Esophagus muscularis mucosa (tissue), 4 donors: ENCODE data around the gene ADAMTS20. TPM values are rescaled to one million over a fixed set of nuclear protein-coding genes. Genes with fewer than 3 reads are reported as not detected.
"Not testable (repeated sequence)": the region's sequence is repeated elsewhere in the genome, so short reads cannot be mapped to it uniquely, and the experiment has no call there.

Experiments used
- DNase-seq: peaks from one replicate; pipeline ENCODE4 v3.0.0-alpha.2; 2017; ENCODE audit errors: extremely low spot score
- H3K27ac ChIP-seq, 4 donors: fragments of 200-600 bp; sonication (generic); replicated peaks in 1 of 4; 1 replicate in 3 of 4; 2 replicates in 1 of 4; pipeline ENCODE4 v1.5.1; 2016 to 2019; ENCODE audit warnings: mild to moderate bottlenecking in 1 of 4
- H3K27me3 ChIP-seq, 4 donors: fragments of 200-600 bp; sonication (generic); one replicate each; pipeline versions ENCODE4 v1.5.1 to v1.6.0; 2016 to 2019
- H3K36me3 ChIP-seq, 4 donors: fragments of 200-600 bp; sonication (generic); one replicate each; pipeline ENCODE4 v1.5.1; 2016 to 2019
- H3K4me1 ChIP-seq, 4 donors: fragments of 200-600 bp; sonication (generic); one replicate each; pipeline ENCODE4 v1.5.1; 2016 to 2019
- H3K4me3 ChIP-seq, 4 donors: fragments of 200-600 bp; sonication (generic); 1 replicate in 2 of 4; 2 replicates in 2 of 4; pipeline ENCODE4 v1.5.1; 2016 to 2019; ENCODE audit warnings: mild to moderate bottlenecking in 4 of 4, moderate library complexity in 1 of 4
- H3K9me3 ChIP-seq, 4 donors: fragments of 200-600 bp; sonication (generic); 1 replicate in 3 of 4; 2 replicates in 1 of 4; pipeline ENCODE4 v1.5.1; 2016 to 2019
- EP300 ChIP-seq: sonication (generic); formaldehyde crosslinking; IDR thresholded peaks from one replicate; pipeline ENCODE4 v1.6.1; 2017; ENCODE audit warnings: antibody characterized with exemption
- POLR2A ChIP-seq: fragments of 450-650 bp; IDR thresholded peaks from one replicate; pipeline ENCODE4 v1.6.1; 2017; ENCODE audit warnings: antibody characterized with exemption, moderate library complexity, mild to moderate bottlenecking, low read depth
- POLR2AphosphoS5 ChIP-seq, 2 donors: sonication (generic); formaldehyde crosslinking; IDR thresholded peaks; one replicate each; pipeline ENCODE4 v1.6.1; 2017; ENCODE audit warnings: antibody characterized with exemption in 2 of 2
- WGBS: methylation state at CpG from one replicate; pipeline ENCODE4 v1.1.5; 2018; 5-methylcytosine and 5-hydroxymethylcytosine counted together
- intact Hi-C: fragments of 100-400 bp; cut with DNase I; formaldehyde crosslinking; loops from one replicate; pipeline ENCODE4 v1.15.1; 2023
- total RNA-seq, 4 donors: library from RNA; depleted of rRNA; stranded (reverse); fragments of >200 nt; gene quantifications; one replicate each; pipeline versions ENCODE4 v1.1.0 to v1.2.1, GENCODE V29; 2016
- TF ChIP-seq, protein P1 (sequence below), 3 experiments: fragments of 200-600 bp in 2 of 3; fragments of 450-650 bp in 1 of 3; sonication (generic) in 2 of 3; IDR thresholded peaks; one replicate each; pipeline ENCODE4 v1.5.1; 2017 to 2019; ENCODE audit warnings: antibody characterized with exemption in 3 of 3, mild to moderate bottlenecking in 2 of 3, moderate library complexity in 1 of 3

ADAMTS20 gene
- total RNA-seq, 4 donors from 2014 or later: not detected

DNA sequence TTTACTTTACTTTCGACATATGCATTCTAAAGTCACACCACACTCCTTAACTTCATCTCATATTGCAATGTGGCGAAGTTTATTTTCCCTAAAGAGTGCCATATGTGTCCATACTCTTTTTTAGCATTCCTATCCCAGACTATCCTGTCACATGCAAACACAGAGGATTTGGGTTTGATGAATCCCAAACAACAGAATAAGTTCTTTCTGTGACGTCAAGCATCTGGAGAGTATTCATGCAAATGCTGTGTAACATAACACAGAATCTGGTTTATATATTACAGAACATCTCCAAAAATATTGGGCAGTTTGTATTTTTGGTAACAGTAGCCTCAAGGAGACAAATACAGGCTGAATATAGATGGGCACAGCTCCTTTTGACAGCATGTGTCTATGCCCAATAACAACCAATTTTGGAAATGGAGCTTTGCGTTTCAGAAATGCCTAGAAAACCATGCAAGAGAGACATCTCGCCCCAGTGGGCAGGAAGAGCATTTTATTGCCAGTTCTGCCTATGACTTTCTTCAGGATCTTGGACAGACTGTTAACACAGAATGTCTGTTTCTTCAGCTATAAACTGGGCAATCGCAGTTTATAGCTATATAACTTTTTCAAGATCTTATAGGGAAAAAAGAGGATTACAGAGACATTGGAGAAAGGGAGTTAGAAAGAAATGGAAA, 190.8 kb downstream of the ADAMTS20 start:
- H3K36me3 ChIP-seq: no peaks in the 10 kb centered on the region
- no peaks in the 10 kb centered on the region for H3K9me3 ChIP-seq
- WGBS: 75% methylated on average over 6 of the region's 6 CpGs
- TF ChIP-seq POLR2A: no peak
- TF ChIP-seq, protein P1, sequence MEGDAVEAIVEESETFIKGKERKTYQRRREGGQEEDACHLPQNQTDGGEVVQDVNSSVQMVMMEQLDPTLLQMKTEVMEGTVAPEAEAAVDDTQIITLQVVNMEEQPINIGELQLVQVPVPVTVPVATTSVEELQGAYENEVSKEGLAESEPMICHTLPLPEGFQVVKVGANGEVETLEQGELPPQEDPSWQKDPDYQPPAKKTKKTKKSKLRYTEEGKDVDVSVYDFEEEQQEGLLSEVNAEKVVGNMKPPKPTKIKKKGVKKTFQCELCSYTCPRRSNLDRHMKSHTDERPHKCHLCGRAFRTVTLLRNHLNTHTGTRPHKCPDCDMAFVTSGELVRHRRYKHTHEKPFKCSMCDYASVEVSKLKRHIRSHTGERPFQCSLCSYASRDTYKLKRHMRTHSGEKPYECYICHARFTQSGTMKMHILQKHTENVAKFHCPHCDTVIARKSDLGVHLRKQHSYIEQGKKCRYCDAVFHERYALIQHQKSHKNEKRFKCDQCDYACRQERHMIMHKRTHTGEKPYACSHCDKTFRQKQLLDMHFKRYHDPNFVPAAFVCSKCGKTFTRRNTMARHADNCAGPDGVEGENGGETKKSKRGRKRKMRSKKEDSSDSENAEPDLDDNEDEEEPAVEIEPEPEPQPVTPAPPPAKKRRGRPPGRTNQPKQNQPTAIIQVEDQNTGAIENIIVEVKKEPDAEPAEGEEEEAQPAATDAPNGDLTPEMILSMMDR (IDR thresholded peaks at IDR 0.05): no peak
- no peak for TF ChIP-seq EP300
- no peak for TF ChIP-seq POLR2AphosphoS5 (IDR thresholded peaks at IDR 0.05)
- H3K4me3 ChIP-seq: no peak overlapping the region
- no peak overlapping the region for H3K27ac ChIP-seq
- DNase-seq: no peak
- intact Hi-C loops: no loop called here
- H3K4me1 ChIP-seq: no peaks in the 10 kb centered on the region
- H3K27me3 ChIP-seq: no peaks in the 10 kb centered on the region

DNA sequence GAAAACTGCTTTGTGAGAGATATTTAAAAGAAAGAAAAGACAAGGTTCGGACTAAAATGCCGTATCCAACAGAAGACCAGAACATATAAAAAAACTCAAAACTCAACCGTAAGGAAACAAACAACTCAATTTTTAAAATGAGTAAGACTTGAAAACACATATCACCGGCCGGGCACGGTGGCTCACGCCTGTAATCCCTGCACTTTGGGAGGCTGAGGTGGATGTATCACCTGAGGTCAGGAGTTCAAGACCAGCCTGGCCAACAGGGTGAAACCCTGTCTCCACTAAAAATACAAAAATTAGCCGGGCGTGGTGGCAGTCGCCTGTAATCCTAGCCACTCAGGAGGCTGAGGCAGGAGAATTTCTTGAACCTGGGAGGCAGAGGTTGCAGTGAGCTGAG, 192.0 kb downstream of the ADAMTS20 start:
- H3K4me1 ChIP-seq, H3K4me3 ChIP-seq, DNase-seq, H3K27ac ChIP-seq, H3K9me3 ChIP-seq, H3K27me3 ChIP-seq, H3K36me3 ChIP-seq, intact Hi-C loops: not testable (repeated sequence)
- WGBS: 91% methylated on average over 10 of the region's 10 CpGs

DNA sequence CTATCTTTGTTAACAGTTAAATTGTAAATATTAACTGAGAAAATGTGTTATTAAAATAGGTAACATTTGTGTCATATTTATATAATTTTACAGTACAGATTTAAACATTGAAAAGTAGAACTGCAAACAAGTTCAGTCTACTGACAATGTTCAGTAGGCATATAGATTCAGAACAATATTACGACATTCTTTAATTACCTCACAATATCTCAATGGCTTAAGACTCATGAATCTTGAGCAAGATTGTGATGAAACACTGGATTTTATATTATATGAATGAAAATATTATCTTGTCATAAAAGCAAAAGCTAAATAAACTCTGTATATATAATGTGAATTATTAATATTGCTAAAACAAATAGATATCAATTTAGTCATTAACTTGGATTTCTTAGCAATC, 194.9 kb downstream of the ADAMTS20 start:
- Histone ChIP-seq H3K27ac (no peak overlapping the region), H3K36me3 (no peaks in the 10 kb centered on the region), H3K27me3 (no peaks in the 10 kb centered on the region), H3K4me1 (no peaks in the 10 kb centered on the region), H3K4me3 (no peak overlapping the region), H3K9me3 (no peaks in the 10 kb centered on the region)
- no peak for DNase-seq
- intact Hi-C loops: no loop called here
- WGBS: 82% methylated on average over 1 of the region's 1 CpG
- no peak for TF ChIP-seq POLR2A
- no peak for TF ChIP-seq POLR2AphosphoS5 (IDR thresholded peaks at IDR 0.05)
- TF ChIP-seq EP300: no peak
- TF ChIP-seq, protein P1 (IDR thresholded peaks at IDR 0.05): no peak

DNA sequence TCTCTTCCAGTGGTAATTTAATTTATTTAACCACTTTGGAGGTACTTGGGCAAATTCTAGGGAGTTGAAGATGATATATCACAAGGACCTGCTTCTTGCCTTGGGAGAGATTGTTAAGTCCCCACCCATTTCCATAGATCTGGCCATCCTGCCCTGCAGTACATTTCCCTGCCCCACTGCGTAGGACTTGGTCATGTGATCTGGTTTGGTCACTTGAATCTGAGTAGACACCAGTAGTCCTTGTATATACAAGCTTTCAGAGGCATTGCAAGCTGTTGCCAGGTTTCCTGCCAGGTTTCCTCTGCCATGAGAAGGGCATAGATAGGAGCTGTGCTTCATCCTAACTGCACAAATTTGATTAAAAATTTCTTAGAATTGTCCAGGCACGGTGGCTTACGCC, 200.0 kb downstream of the ADAMTS20 start:
- TF ChIP-seq EP300: no peak
- TF ChIP-seq, protein P1 (IDR thresholded peaks at IDR 0.05): no peak
- TF ChIP-seq POLR2AphosphoS5 (IDR thresholded peaks at IDR 0.05): no peak
- no peak for TF ChIP-seq POLR2A
- H3K27ac ChIP-seq: no peak overlapping the region
- WGBS: 79% methylated on average over 3 of the region's 3 CpGs
- H3K27me3 ChIP-seq: no peaks in the 10 kb centered on the region
- H3K36me3 ChIP-seq: no peaks in the 10 kb centered on the region
- intact Hi-C loops: no loop called here
- no peaks in the 10 kb centered on the region for H3K4me1 ChIP-seq
- no peaks in the 10 kb centered on the region for H3K9me3 ChIP-seq
- no peak overlapping the region for H3K4me3 ChIP-seq
- DNase-seq: no peak

DNA sequence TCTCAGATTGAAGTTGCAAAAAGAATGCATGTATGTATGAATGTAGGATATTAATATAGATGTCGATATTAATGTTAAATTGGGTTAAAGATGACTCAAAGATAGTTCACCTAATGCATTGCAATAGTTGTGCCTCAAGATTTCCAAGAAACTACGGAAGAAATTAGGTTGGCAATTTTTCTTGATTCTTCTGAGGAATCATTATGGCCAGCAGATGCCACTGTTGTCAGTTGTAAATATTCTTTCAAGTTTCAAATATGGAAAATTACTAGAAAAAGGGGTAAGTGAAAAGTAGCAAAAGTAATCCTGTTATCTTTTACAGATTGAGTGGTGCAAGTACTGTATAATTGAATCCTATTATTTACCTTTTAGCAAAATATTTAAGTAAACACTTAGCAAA, 202.1 kb downstream of the ADAMTS20 start:
- intact Hi-C loops: no loop called here
- WGBS: 61% methylated on average over 2 of the region's 2 CpGs

More for the DNA sequence above, 202.1 kb downstream of the ADAMTS20 start:
- DNase-seq: no peak
- Histone ChIP-seq H3K9me3 (no peaks in the 10 kb centered on the region), H3K4me3 (no peak overlapping the region), H3K27ac (no peak overlapping the region), H3K4me1 (no peaks in the 10 kb centered on the region), H3K36me3 (no peaks in the 10 kb centered on the region), H3K27me3 (no peaks in the 10 kb centered on the region)
- TF ChIP-seq EP300 (no peak), POLR2A (no peak)
- TF ChIP-seq, protein P1 (IDR thresholded peaks at IDR 0.05): no peak
